ENCODE data around the gene HNF1B.

HNF1B gene

GRCh38 chr17:37761059-37761458, 16.2 kb upstream of the HNF1B start:
- DNase-seq, result no peak

GRCh38 chr17:37759014-37759637, 14.3 kb upstream of the HNF1B start:
- no peak for DNase-seq

- no peak for DNase-seq
Measured at GRCh38 chr17:37756051-37756450, 11.2 kb upstream of the HNF1B start.

- DNase-seq, result no peak
Measured at GRCh38 chr17:37755455-37755854, 10.6 kb upstream of the HNF1B start.

- DNase-seq, result no peak
Measured at GRCh38 chr17:37754363-37754762, 9.5 kb upstream of the HNF1B start.

- DNase-seq, result no peak
Measured at GRCh38 chr17:37752482-37752881, 7.6 kb upstream of the HNF1B start.

GRCh38 chr17:37750768-37751475, 6.1 kb upstream of the HNF1B start:
- DNase-seq, result no peak

- no peak for DNase-seq
Measured at GRCh38 chr17:37750292-37750691, 5.4 kb upstream of the HNF1B start.

GRCh38 chr17:37747222-37747621, 2.4 kb upstream of the HNF1B start:
- DNase-seq, result no peak

GRCh38 chr17:37746617-37747016, 1.8 kb upstream of the HNF1B start:
- DNase-seq, result no peak

GRCh38 chr17:37745801-37746426, 1.1 kb upstream of the HNF1B start:
- no peak for DNase-seq

- DNase-seq, result no peak
Measured at GRCh38 chr17:37744633-37744927, 279 bp downstream of the HNF1B start.

GRCh38 chr17:37743875-37744632, 805 bp downstream of the HNF1B start:
- DNase-seq, result no peak

- DNase-seq, result no peak
Measured at GRCh38 chr17:37743612-37743874, 1.3 kb downstream of the HNF1B start.

- DNase-seq, result no peak
Measured at GRCh38 chr17:37742762-37743611, 1.9 kb downstream of the HNF1B start.

GRCh38 chr17:37742116-37742761, 2.6 kb downstream of the HNF1B start:
- DNase-seq, result peak; percentile 20

- no peak for DNase-seq
Measured at GRCh38 chr17:37741341-37742115, 3.3 kb downstream of the HNF1B start.

- DNase-seq, result no peak
Measured at GRCh38 chr17:37740915-37741314, 3.9 kb downstream of the HNF1B start.

GRCh38 chr17:37737971-37738370, 6.9 kb downstream of the HNF1B start:
- no peak for DNase-seq

GRCh38 chr17:37737081-37737480, 7.8 kb downstream of the HNF1B start:
- no peak for DNase-seq

- DNase-seq, result no peak
Measured at GRCh38 chr17:37736428-37736827, 8.4 kb downstream of the HNF1B start.

- DNase-seq, result no peak
Measured at GRCh38 chr17:37735165-37735564, 9.7 kb downstream of the HNF1B start.
